Smooth muscle cell of the umbilical artery (primary cell): ENCODE data around the gene F8. TPM values are rescaled to one million over a fixed set of nuclear protein-coding genes. Genes with fewer than 3 reads are reported as not detected.

Experiments
- total RNA-seq: library from RNA; depleted of rRNA; stranded (reverse); fragments of >200 nt; gene quantifications from 2 replicates; pipeline ENCODE4 v1.2.3, GENCODE V29; 2014

Gene F8
- total RNA-seq = 2.4 and 2.9 TPM in 2 replicates

GRCh38 chrX:155022585-155022984 lies at the start of gene F8:
F8 (minus strand) TSS chrX:155022723; CDS start chrX:155022552, 171 bp downstream.

GRCh38 chrX:155070975-155071693 lies 48.6 kb upstream of the F8 start, which contains the start of the genes BRCC3, CMC4 and MTCP1:
BRCC3 (plus strand) TSS chrX:155071508; CDS start chrX:155071528, 20 bp downstream.
CMC4 (minus strand) TSS chrX:155071136; CDS start chrX:155064023, 7,113 bp downstream.
MTCP1 (minus strand) TSS chrX:155071136; CDS start chrX:155066010, 5,126 bp downstream.

GRCh38 chrX:155026727-155027508 lies 4.4 kb upstream of the F8 start, which contains the start of gene FUNDC2:
FUNDC2 (plus strand) TSS chrX:155026844; CDS start chrX:155026939, 95 bp downstream.

GRCh38 chrX:154886069-154886788 lies 136.3 kb downstream of the F8 start, which contains the start of gene F8A1:
F8A1 (plus strand) TSS chrX:154886355; CDS start chrX:154886375, 20 bp downstream.

GRCh38 chrX:154834562-154834961 lies 188.0 kb downstream of the F8 start, which contains the start of gene SMIM9:
SMIM9 (minus strand) TSS chrX:154834662; CDS start chrX:154830856, 3,806 bp downstream.

GRCh38 chrX:154804957-154805695 lies 217.4 kb downstream of the F8 start, which contains the start of gene MPP1:
MPP1 (minus strand) TSS chrX:154805485; CDS start chrX:154805373, 112 bp downstream.

Other genes with a start within 250 kb of the F8 start
- 13.4 and 17.9 TPM in 2 replicates for gene MPP1, start 217.2 kb downstream of the F8 start, total RNA-seq
- gene SMIM9, start 188.1 kb downstream of the F8 start, total RNA-seq = not detected in 2 replicates
- gene F8A1, start 136.4 kb downstream of the F8 start, total RNA-seq = 1.8 and 4.6 TPM in 2 replicates
- gene FUNDC2, start 4.1 kb upstream of the F8 start, total RNA-seq = 38.8 and 47.2 TPM in 2 replicates
- gene CMC4, start 48.4 kb upstream of the F8 start, total RNA-seq = 9.0 and 13.4 TPM in 2 replicates
- 0.30 and 3.1 TPM in 2 replicates for gene MTCP1, start 48.4 kb upstream of the F8 start, total RNA-seq
- gene BRCC3, start 48.8 kb upstream of the F8 start, total RNA-seq = 12.2 and 23.4 TPM in 2 replicates
- 60.9 and 79.1 TPM in 2 replicates for gene VBP1, start 193.7 kb upstream of the F8 start, total RNA-seq
- 0.69 and 1.5 TPM in 2 replicates for gene RAB39B, start 241.8 kb upstream of the F8 start, total RNA-seq